Smooth muscle cell (in vitro differentiated cells): ENCODE data around the gene ATXN7L3. TPM values are rescaled to one million over a fixed set of nuclear protein-coding genes. Genes with fewer than 3 reads are reported as not detected.

Experiments
- DNase-seq: peaks from one replicate; lab custom pipeline; 2025; ENCODE audit not compliant: unreplicated experiment; lab: John Stamatoyannopoulos, UW
- H2AFZ ChIP-seq: fragments of 200-600 bp; sonication (generic); 2 replicates; pipeline ENCODE4 v1.6.0; 2016; ENCODE audit warnings: antibody characterized with exemption, low read depth, mild to moderate bottlenecking
- H3F3A ChIP-seq: fragments of 200-600 bp; sonication (generic); 2 replicates; pipeline ENCODE4 v1.6.0; 2017; ENCODE audit warnings: antibody characterized with exemption, low read depth
- H3K27ac ChIP-seq: fragments of 200-600 bp; sonication (generic); 2 replicates; pipeline ENCODE4 v1.5.1; 2016; ENCODE audit warnings: low read depth, mild to moderate bottlenecking
- H3K27me3 ChIP-seq: fragments of 200-600 bp; sonication (generic); 2 replicates; pipeline ENCODE4 v1.6.1; 2016; ENCODE audit warnings: low read depth, mild to moderate bottlenecking
- H3K36me3 ChIP-seq: fragments of 200-600 bp; sonication (generic); 2 replicates; pipeline ENCODE4 v1.5.1; 2016; ENCODE audit warnings: low read depth
- H3K4me1 ChIP-seq: fragments of 200-600 bp; sonication (generic); 2 replicates; pipeline ENCODE4 v1.5.1; 2016; ENCODE audit warnings: low read depth
- H3K4me2 ChIP-seq: fragments of 200-600 bp; sonication (generic); 2 replicates; pipeline ENCODE4 v1.6.0; 2016; ENCODE audit warnings: mild to moderate bottlenecking
- H3K4me3 ChIP-seq: fragments of 200-600 bp; sonication (generic); 2 replicates; pipeline ENCODE4 v1.5.1; 2016; ENCODE audit warnings: mild to moderate bottlenecking
- H3K79me2 ChIP-seq: fragments of 200-600 bp; sonication (generic); 2 replicates; pipeline ENCODE4 v1.6.0; 2016; ENCODE audit warnings: low read depth, mild to moderate bottlenecking
- H3K9ac ChIP-seq: fragments of 200-600 bp; sonication (generic); 2 replicates; pipeline ENCODE4 v1.6.0; 2016; ENCODE audit warnings: low read depth
- H3K9me3 ChIP-seq: fragments of 200-600 bp; sonication (generic); replicated peaks from 2 replicates; pipeline ENCODE4 v1.5.1; 2016; ENCODE audit warnings: low read depth
- H4K20me1 ChIP-seq: fragments of 200-600 bp; sonication (generic); 2 replicates; pipeline ENCODE4 v1.6.0; 2016; ENCODE audit warnings: low read depth
- WGBS: methylation state at CpG from one replicate; pipeline ENCODE4 v1.1.7; 2016; ENCODE audit warnings: low lambda C conversion rate; 5-methylcytosine and 5-hydroxymethylcytosine counted together
- polyA plus RNA-seq: library from polyadenylated mRNA; unstranded; fragments of >200 nt; fragmentation: Nextera tagmentation; extraction: Ambion mirVana; gene quantifications from 2 replicates; pipeline ENCODE4 v1.2.1, GENCODE V29; 2016
- total RNA-seq: library from RNA; depleted of rRNA; stranded (reverse); fragments of >200 nt; gene quantifications from 2 replicates; pipeline ENCODE4 v1.2.3, GENCODE V29; 2014
- TF ChIP-seq, protein P1 (sequence below): fragments of 200-600 bp; sonication (generic); IDR thresholded peaks from 2 replicates; pipeline ENCODE4 v1.5.1; 2017; ENCODE audit warnings: borderline replicate concordance, mild to moderate bottlenecking, antibody characterized with exemption; ENCODE audit not compliant: insufficient read depth, poor library complexity, severe bottlenecking

The ATXN7L3 gene
- total and polyA plus RNA-seq, 2 experiments from 2014 or later: 29.1 to 61.1 TPM

DNA sequence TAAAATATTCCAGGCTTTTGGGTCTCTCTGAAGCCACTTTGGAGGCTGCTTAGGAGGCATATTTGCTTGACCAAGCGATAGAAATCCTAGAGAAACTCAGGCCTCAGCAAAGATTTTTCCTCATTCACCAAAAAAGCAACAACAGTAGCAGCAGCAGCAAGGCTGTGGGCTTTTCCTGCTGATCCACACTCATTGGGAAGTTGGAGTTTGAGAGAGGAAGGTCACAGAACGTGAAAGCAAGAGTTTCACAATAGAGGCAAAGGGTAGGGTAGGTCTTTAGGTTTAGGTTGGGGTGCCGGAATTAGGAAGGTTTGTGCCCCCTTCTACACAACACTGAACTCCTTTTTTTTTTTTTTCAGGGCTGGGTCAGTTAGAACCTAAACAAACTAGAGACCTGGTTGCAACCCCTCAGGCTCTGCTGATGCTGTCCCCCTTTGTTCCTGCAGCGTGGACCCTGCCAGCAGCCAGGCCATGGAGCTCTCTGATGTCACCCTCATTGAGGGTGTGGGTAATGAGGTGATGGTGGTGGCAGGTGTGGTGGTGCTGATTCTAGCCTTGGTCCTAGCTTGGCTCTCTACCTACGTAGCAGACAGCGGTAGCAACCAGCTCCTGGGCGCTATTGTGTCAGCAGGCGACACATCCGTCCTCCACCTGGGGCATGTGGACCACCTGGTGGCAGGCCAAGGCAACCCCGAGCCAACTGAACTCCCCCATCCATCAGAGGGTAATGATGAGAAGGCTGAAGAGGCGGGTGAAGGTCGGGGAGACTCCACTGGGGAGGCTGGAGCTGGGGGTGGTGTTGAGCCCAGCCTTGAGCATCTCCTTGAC is 10.9 kb downstream of the ATXN7L3 start:
- TF ChIP-seq, protein P1, sequence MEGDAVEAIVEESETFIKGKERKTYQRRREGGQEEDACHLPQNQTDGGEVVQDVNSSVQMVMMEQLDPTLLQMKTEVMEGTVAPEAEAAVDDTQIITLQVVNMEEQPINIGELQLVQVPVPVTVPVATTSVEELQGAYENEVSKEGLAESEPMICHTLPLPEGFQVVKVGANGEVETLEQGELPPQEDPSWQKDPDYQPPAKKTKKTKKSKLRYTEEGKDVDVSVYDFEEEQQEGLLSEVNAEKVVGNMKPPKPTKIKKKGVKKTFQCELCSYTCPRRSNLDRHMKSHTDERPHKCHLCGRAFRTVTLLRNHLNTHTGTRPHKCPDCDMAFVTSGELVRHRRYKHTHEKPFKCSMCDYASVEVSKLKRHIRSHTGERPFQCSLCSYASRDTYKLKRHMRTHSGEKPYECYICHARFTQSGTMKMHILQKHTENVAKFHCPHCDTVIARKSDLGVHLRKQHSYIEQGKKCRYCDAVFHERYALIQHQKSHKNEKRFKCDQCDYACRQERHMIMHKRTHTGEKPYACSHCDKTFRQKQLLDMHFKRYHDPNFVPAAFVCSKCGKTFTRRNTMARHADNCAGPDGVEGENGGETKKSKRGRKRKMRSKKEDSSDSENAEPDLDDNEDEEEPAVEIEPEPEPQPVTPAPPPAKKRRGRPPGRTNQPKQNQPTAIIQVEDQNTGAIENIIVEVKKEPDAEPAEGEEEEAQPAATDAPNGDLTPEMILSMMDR: no peak

DNA sequence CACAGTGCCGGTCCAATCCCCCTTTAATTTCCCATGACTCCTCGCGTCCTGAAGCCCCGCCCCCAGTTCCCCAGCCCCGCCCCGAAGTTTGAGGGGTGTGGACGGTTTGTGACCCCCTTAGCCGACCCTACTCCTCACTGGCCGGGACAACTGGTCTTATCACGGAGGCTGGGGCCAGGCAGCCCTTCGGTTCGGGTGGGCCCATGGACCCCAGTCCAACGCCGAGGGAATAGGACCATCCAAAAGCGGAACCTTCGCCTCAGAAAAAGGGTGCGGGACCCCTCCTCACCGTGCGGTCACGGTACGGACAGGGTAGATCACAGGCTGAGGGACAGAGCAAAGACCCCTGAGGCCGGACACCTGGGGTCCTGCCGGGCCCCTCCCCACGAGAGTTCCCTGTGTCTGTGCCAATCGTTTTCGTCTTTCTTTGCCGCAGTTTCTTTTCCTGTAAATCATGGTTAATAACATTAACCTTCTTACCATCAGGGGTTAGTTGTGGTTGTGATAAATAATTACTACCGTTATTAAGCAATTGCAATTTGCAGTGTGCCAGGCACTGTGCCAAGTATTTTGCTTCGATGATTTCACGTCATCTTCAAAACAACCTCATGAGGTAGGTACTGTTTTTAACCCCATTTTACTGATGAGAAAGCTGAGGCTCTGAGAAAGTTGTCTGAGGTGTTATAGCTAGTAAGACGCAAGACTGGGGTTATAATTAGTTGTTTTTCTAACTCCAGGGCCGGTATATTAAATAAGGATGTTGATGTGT is 12.4 kb downstream of the ATXN7L3 start:
- TF ChIP-seq, protein P1: no peak
- H3K9ac ChIP-seq: peak overlapping the region; percentile 96
- no peaks in the 10 kb centered on the region for H3K9me3 ChIP-seq
- peak overlapping the region; percentile 76 for H2AFZ ChIP-seq
- peak overlapping the region; percentile 80 for H3K4me3 ChIP-seq
- no peaks in the 10 kb centered on the region for H3K36me3 ChIP-seq
- H3K27ac ChIP-seq: peak overlapping the region; percentile 89
- H3F3A ChIP-seq: peaks cover 5% of the 10 kb centered on the region
- peak overlapping the region; percentile 95 for H3K4me2 ChIP-seq
- peaks cover 17% of the 10 kb centered on the region for H3K4me1 ChIP-seq
- H3K27me3 ChIP-seq: no peaks in the 10 kb centered on the region
- peaks cover 7% of the 10 kb centered on the region for H4K20me1 ChIP-seq
- WGBS: 8% methylated on average over 32 of the region's 32 CpGs
- H3K79me2 ChIP-seq: peaks cover 35% of the 10 kb centered on the region
- DNase-seq: no peak

More for the DNA sequence above, 10.9 kb downstream of the ATXN7L3 start:
- H3K9me3 ChIP-seq: no peaks in the 10 kb centered on the region
- no peak overlapping the region for H3K4me3 ChIP-seq
- H3F3A ChIP-seq: peaks cover 5% of the 10 kb centered on the region
- H4K20me1 ChIP-seq: peaks cover 7% of the 10 kb centered on the region
- H3K79me2 ChIP-seq: peaks cover 35% of the 10 kb centered on the region
- 94% methylated on average over 12 of the region's 12 CpGs for WGBS
- H2AFZ ChIP-seq: no peak overlapping the region
- H3K4me2 ChIP-seq: peak overlapping the region; percentile 95
- no peak overlapping the region for H3K9ac ChIP-seq
- peak overlapping the region; percentile 89 for H3K27ac ChIP-seq
- no peaks in the 10 kb centered on the region for H3K36me3 ChIP-seq
- H3K27me3 ChIP-seq: no peaks in the 10 kb centered on the region
- peaks cover 17% of the 10 kb centered on the region for H3K4me1 ChIP-seq
- DNase-seq: no peak

DNA sequence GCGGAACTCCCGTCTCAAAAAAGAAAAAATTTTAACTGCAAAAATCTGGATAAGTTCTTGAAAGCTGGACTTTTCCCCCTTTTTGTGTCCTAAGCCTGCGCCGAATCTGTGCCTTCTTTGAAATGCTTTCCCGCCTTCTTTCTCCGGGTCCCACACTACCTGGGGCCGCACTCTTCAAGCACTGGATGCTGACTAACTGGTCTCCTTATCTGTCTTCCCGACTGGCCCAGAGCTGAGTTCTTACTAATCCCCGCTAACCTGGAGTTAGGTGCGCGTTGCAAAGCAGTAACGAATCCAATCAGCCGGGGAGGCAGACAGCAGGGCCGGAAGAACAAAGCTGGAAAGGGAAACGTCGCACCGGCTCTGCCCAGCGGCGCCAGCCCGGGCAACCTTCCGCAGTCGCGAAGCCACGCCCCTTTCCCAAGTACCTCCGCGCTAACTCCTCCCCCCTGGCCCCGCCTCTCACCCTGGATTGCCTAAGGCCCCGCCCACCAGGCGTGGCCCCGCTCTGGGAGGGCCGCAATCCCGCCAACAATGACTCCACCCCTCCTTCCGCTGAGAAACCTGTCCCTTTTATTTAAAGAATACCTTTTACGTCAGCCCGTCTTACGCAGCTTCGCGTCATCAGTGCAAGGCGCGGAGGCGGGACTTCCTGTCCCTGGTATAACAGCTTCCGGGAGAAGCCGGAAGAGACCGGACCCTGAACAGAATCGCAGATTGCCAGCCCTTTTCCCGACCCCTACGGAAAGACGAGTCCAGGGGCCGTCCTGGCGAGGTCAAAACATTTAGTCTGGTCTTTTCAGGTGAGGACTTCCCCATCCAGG is 13.2 kb downstream of the ATXN7L3 start, which contains the start of gene TMUB2:
Gene TMUB2 (plus strand): TSS at position 666 of the 824 bp plus-strand sequence. CDS start 737 bp downstream, outside the sequence.
- H3K79me2 ChIP-seq: peaks cover 35% of the 10 kb centered on the region
- peak within 1 kb of the TSS; percentile 80 for H3K4me3 ChIP-seq
- TF ChIP-seq, protein P1: no peak
- no peaks in the 10 kb centered on the region for H3K27me3 ChIP-seq
- no peaks in the 10 kb centered on the region for H3K9me3 ChIP-seq
- no peaks in the 10 kb centered on the region for H3K36me3 ChIP-seq
- DNase-seq: peak; percentile 92
- peak within 1 kb of the TSS; percentile 76 for H2AFZ ChIP-seq
- WGBS: 1% methylated on average over 47 of the region's 50 CpGs
- peaks cover 17% of the 10 kb centered on the region for H3K4me1 ChIP-seq
- peaks cover 5% of the 10 kb centered on the region for H3F3A ChIP-seq
- H3K4me2 ChIP-seq: peak within 1 kb of the TSS; percentile 95
- peaks cover 7% of the 10 kb centered on the region for H4K20me1 ChIP-seq
- H3K9ac ChIP-seq: peak within 1 kb of the TSS; percentile 96
- H3K27ac ChIP-seq: peak within 1 kb of the TSS; percentile 89
